GM12873 (cell line): ENCODE measurements around the gene B4GALNT3.

ENCODE experiments used
- CTCF ChIP-seq: IDR thresholded peaks from 2 replicates; pipeline ENCODE4 v1.5.1; 2012; ENCODE audit warnings: low read depth, mild to moderate bottlenecking, moderate library complexity, low read length, control low read depth; ENCODE audit not compliant: insufficient read depth; ENCODE audit errors: missing control alignments

B4GALNT3 gene

GRCh38 chr12:470133-470532 is 10.4 kb downstream of the B4GALNT3 start:
- no peak for TF ChIP-seq CTCF

GRCh38 chr12:473198-473597 is 13.5 kb downstream of the B4GALNT3 start:
- no peak for TF ChIP-seq CTCF

GRCh38 chr12:473863-474577 is 14.3 kb downstream of the B4GALNT3 start:
- TF ChIP-seq CTCF = no peak

- no peak for TF ChIP-seq CTCF
These were observed 15.5 kb downstream of the B4GALNT3 start for GRCh38 chr12:475286-475685.

GRCh38 chr12:479161-479560 is 19.4 kb downstream of the B4GALNT3 start:
- TF ChIP-seq CTCF = no peak

- no peak for TF ChIP-seq CTCF
These were observed 21.4 kb downstream of the B4GALNT3 start for GRCh38 chr12:480831-481816.

GRCh38 chr12:482061-482460 is 22.3 kb downstream of the B4GALNT3 start:
- TF ChIP-seq CTCF = no peak
